Ishikawa (cell line): Measurements from ENCODE around the gene BEND4.

Experiments used
- CEBPB ChIP-seq: IDR thresholded peaks from 2 replicates; pipeline ENCODE4 v1.6.1; 2012
- CREB1 ChIP-seq: IDR thresholded peaks from 2 replicates; pipeline ENCODE4 v1.6.1; 2012; ENCODE audit warnings: low read depth
- EGR1 ChIP-seq: IDR thresholded peaks from 2 replicates; pipeline ENCODE4 v1.6.1; 2012
- EP300 ChIP-seq: IDR thresholded peaks from 2 replicates; pipeline ENCODE4 v1.6.1; 2012; ENCODE audit warnings: borderline replicate concordance
- FOXM1 ChIP-seq: IDR thresholded peaks from 2 replicates; pipeline ENCODE4 v1.6.1; 2012; ENCODE audit warnings: low read depth, borderline replicate concordance
- MAX ChIP-seq: IDR thresholded peaks from 2 replicates; pipeline ENCODE4 v1.6.1; 2012
- NFIC ChIP-seq: IDR thresholded peaks from 2 replicates; pipeline ENCODE4 v1.6.1; 2012
- RAD21 ChIP-seq: IDR thresholded peaks from 2 replicates; pipeline ENCODE4 v1.6.1; 2012; ENCODE audit warnings: low read depth
- REST ChIP-seq: IDR thresholded peaks from 2 replicates; pipeline ENCODE4 v1.6.1; 2012; ENCODE audit warnings: low read depth, mild to moderate bottlenecking
- TAF1 ChIP-seq: IDR thresholded peaks from 2 replicates; pipeline ENCODE4 v1.6.1; 2012; ENCODE audit warnings: low read depth, mild to moderate bottlenecking
- TCF12 ChIP-seq: IDR thresholded peaks from 2 replicates; pipeline ENCODE4 v1.6.1; 2012; ENCODE audit warnings: low read depth
- TEAD4 ChIP-seq: IDR thresholded peaks from 2 replicates; pipeline ENCODE4 v1.6.1; 2012
- USF1 ChIP-seq: IDR thresholded peaks from 2 replicates; pipeline ENCODE4 v1.6.1; 2012
- YY1 ChIP-seq: IDR thresholded peaks from 2 replicates; pipeline ENCODE4 v1.6.1; 2012; ENCODE audit warnings: low read depth
- ZBTB7A ChIP-seq: IDR thresholded peaks from 2 replicates; pipeline ENCODE4 v1.6.1; 2012; ENCODE audit warnings: low read depth

BEND4 gene

DNA sequence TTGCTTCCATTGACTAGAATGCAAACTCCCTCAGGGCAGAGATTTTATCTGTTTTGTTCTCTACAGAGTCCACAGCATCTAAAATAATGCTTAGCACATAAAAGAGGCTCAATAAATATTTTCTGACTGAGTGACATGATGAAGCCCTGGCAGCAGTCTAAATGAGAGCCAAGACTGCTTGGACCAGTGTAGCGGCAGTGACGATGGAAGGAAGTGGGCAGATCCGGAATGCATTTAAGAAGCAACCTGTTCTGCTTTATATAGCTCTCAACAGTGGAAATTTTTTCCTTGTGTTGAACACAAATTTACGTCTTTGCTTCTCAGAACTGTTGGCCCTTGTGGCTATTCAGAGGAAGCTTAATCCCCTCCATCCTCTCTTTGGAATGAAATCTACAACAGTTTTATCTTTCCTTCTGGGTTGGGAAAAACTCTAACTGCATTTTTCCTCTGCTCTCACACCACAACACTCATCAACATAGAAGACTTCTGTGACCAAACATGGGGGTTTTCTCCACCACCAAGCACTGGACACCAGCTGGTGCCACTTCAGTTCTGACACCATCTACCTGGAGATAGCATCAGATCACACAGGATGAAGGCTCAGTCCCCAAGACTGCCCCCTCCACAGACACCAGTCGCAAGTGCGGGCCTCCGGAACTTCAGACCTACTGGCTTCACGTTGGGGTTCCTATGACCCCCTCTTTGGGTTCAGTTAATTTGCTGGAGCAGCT lies 7.0 kb upstream of the BEND4 start:
- TF ChIP-seq EGR1 (no peak), CEBPB (no peak), TCF12 (no peak), CREB1 (no peak), REST (no peak), RAD21 (no peak), YY1 (no peak), USF1 (no peak), TEAD4 (no peak), MAX (no peak), EP300 (no peak), ZBTB7A (no peak), NFIC (no peak), FOXM1 (no peak), TAF1 (no peak)

DNA sequence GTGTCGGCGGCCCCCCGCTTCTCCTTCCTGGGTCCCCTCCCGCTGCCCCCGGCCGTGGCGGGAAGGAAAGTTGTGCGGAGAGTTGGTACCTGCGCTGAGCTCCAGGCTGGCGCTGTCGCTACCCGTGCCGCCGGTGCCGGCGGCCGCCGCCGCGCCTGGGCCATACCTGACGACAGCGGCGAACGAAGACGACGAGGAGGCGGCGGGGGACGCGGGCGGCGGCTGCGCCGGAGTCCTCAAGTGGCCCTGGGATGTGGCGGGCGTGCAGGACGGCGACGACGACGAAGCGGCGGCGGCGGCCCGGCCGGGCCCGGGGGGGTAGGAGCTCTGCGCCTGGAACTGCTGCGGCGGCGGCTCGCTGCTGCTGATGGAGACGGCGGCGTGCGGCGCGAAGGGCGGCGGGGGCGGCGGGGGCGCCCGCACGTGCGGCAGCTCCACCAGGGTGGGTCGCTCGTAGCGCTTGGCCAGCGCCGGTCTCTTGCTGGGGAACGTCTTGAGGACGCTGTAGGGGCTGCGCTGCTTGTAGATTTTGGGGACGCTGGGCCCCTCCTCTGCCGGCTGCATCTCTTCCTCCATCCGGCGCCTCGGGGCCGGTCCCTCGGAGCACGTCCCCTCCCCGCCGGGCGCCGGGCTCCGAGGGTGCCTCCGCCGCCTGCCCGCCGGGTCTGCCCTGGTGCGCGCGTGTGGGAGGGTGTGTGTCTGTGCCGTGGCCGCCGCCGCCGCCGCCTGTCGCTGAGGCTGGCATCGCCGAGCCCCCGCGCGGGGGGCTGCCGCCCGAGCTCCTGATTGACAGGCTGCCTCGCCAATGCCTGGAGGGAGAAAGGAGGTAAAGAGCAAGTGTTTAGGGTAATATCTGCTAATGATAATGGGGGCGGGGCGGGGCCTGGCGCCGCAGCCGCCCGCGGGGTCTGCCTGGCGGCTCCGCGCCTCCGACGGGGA lies 618 bp downstream of the BEND4 start:
- TF ChIP-seq REST (no peak), MAX (no peak; the same call in 1 of the 2 replicates)

- no peak for TF ChIP-seq REST
- no peak for TF ChIP-seq EP300
- no peak for TF ChIP-seq NFIC
- TF ChIP-seq EGR1 = no peak
- no peak for TF ChIP-seq TAF1
- no peak for TF ChIP-seq MAX
- TF ChIP-seq YY1 = no peak
- no peak for TF ChIP-seq CEBPB
- TF ChIP-seq ZBTB7A = no peak
- no peak for TF ChIP-seq CREB1
- TF ChIP-seq USF1 = no peak
- no peak for TF ChIP-seq TCF12
- no peak for TF ChIP-seq TEAD4
- no peak for TF ChIP-seq RAD21
- no peak for TF ChIP-seq FOXM1
Observed at GRCh38 chr4:42150653-42151567, 1.5 kb downstream of the BEND4 start.
